BLaER1 (cell line): ENCODE results near the gene IPCEF1.
"Not testable (repeated sequence)": the region's sequence is repeated elsewhere in the genome, so short reads cannot be mapped to it uniquely, and the experiment has no call there.

Experiments used
- H3K27ac ChIP-seq: shearing (Covaris generic); formaldehyde crosslinking; 2 replicates; pipeline ENCODE4 v1.8.1; 2022
- H3K27me3 ChIP-seq: shearing (Covaris generic); formaldehyde crosslinking; 2 replicates; pipeline ENCODE4 v1.8.1; 2022
- H3K36me3 ChIP-seq: shearing (Covaris generic); formaldehyde crosslinking; 2 replicates; pipeline ENCODE4 v1.8.1; 2022
- H3K4me1 ChIP-seq: shearing (Covaris generic); formaldehyde crosslinking; 2 replicates; pipeline ENCODE4 v1.8.1; 2022
- H3K4me2 ChIP-seq: shearing (Covaris generic); formaldehyde crosslinking; 2 replicates; pipeline ENCODE4 v1.8.1; 2022
- H3K4me3 ChIP-seq: shearing (Covaris generic); formaldehyde crosslinking; 2 replicates; pipeline ENCODE4 v1.8.1; 2022
- H3K9ac ChIP-seq: shearing (Covaris generic); formaldehyde crosslinking; 2 replicates; pipeline ENCODE4 v1.8.1; 2022
- H3K9me3 ChIP-seq: shearing (Covaris generic); formaldehyde crosslinking; 2 replicates; pipeline ENCODE4 v1.8.1; 2022
- H4K20me1 ChIP-seq: shearing (Covaris generic); formaldehyde crosslinking; 2 replicates; pipeline ENCODE4 v1.8.1; 2022
- Cebpa-rat ChIP-seq: shearing (Covaris generic); IDR thresholded peaks from 2 replicates; pipeline ENCODE4 v1.8.1; 2022

IPCEF1 gene

DNA sequence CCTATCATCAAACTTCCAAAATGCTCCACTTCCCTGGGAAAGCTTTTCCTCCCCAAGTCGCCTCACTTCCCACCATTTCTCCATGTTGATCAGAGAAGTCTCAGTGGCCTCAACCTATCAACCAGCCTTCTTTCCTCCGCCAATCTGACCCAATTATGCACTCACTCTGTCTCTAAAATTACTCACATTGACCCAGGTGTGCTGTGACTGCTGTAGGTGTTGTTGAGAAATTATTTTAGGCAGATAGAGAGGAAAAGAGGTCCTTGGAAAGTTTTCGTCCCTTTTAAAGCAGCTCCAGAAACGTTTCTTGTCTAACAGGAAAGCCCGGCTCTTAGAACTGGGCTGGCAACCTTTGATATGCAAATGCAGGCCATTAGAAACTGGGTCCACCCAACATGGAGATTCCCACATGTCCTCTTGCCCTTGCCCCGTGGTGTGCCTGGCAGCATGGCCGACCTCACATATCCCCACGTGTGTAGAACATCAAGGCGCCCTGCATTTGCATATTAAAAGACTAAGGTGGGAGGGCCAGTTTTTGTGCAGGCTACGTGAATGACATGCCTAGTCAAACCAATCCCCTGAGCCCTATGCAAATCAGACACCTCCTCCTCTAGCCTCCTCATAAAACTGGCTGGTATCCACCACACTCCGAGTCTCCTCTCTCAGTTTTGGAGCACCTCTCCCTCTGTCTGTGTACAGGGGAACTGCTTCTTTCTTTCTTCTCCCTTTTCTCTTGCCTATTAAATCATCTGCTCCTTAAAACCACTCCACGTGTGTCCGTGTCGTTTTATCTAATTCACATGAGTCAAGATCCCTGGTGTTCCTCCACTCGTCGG lies 12.9 kb downstream of the IPCEF1 start:
- no peak overlapping the region for H3K4me2 ChIP-seq
- no peak overlapping the region for H3K4me3 ChIP-seq
- H4K20me1 ChIP-seq = no peaks in the 10 kb centered on the region
- no peak for TF ChIP-seq Cebpa-rat
- no peak overlapping the region for H3K9ac ChIP-seq
- no peak overlapping the region for H3K27ac ChIP-seq
- peaks cover 13% of the 10 kb centered on the region for H3K9me3 ChIP-seq
- H3K27me3 ChIP-seq = no peaks in the 10 kb centered on the region
- H3K36me3 ChIP-seq = no peaks in the 10 kb centered on the region
- no peaks in the 10 kb centered on the region for H3K4me1 ChIP-seq

- no peaks in the 10 kb centered on the region for H3K4me1 ChIP-seq
- H4K20me1 ChIP-seq = no peaks in the 10 kb centered on the region
- no peaks in the 10 kb centered on the region for H3K27me3 ChIP-seq
- no peak overlapping the region for H3K9ac ChIP-seq
- H3K27ac ChIP-seq = no peak overlapping the region
- H3K9me3 ChIP-seq = peaks cover 11% of the 10 kb centered on the region
- H3K4me3 ChIP-seq = no peak overlapping the region
- H3K36me3 ChIP-seq = no peaks in the 10 kb centered on the region
- no peak for TF ChIP-seq Cebpa-rat
- no peak overlapping the region for H3K4me2 ChIP-seq
These were observed 14.7 kb downstream of the IPCEF1 start for GRCh38 chr6:154341871-154342270.

GRCh38 chr6:154341336-154341735 lies 15.3 kb downstream of the IPCEF1 start:
- H3K27ac ChIP-seq = no peak overlapping the region
- H3K36me3 ChIP-seq = no peaks in the 10 kb centered on the region
- H3K4me1 ChIP-seq = no peaks in the 10 kb centered on the region
- no peaks in the 10 kb centered on the region for H3K27me3 ChIP-seq
- H3K9me3 ChIP-seq = peaks cover 5% of the 10 kb centered on the region; the same call in 1 of the 2 replicates
- TF ChIP-seq Cebpa-rat = no peak
- no peak overlapping the region for H3K4me2 ChIP-seq
- no peaks in the 10 kb centered on the region for H4K20me1 ChIP-seq
- no peak overlapping the region for H3K4me3 ChIP-seq
- H3K9ac ChIP-seq = no peak overlapping the region

- Histone ChIP-seq H3K9me3 (no peaks in the 10 kb centered on the region), H4K20me1 (no peaks in the 10 kb centered on the region), H3K27ac (no peak overlapping the region), H3K36me3 (no peaks in the 10 kb centered on the region), H3K4me3 (no peak overlapping the region), H3K4me2 (no peak overlapping the region), H3K4me1 (no peaks in the 10 kb centered on the region), H3K27me3 (no peaks in the 10 kb centered on the region), H3K9ac (no peak overlapping the region)
- TF ChIP-seq Cebpa-rat = no peak
These were observed 19.1 kb downstream of the IPCEF1 start for GRCh38 chr6:154337406-154338005.

DNA sequence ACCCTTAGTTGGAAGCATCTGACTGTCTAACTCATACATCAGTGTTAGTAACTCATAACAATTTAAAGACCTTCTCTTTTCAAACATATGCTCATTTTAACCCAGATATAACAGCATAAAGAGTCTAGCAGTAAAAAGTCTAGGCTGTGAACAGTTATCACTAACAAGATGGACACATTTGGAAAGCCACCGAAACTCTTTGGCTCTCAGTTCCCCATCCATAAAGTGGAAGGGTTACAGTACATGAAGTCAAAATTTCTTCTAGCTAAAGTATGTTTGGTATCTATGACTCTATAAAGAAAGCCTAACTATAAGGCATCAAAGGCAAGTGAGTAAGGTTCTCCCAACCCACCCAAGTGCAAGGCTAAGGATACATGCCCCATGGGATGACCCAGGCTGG lies 22.5 kb downstream of the IPCEF1 start:
- not testable (repeated sequence) for H3K9ac ChIP-seq, H3K27ac ChIP-seq, H3K4me3 ChIP-seq, H4K20me1 ChIP-seq, H3K27me3 ChIP-seq, H3K36me3 ChIP-seq, H3K9me3 ChIP-seq, H3K4me2 ChIP-seq, H3K4me1 ChIP-seq

- Histone ChIP-seq H4K20me1 (no peaks in the 10 kb centered on the region), H3K4me1 (no peaks in the 10 kb centered on the region), H3K9ac (no peak overlapping the region), H3K4me3 (no peak overlapping the region), H3K9me3 (peaks cover 10% of the 10 kb centered on the region), H3K27ac (no peak overlapping the region), H3K27me3 (no peaks in the 10 kb centered on the region), H3K36me3 (no peaks in the 10 kb centered on the region), H3K4me2 (no peak overlapping the region)
- TF ChIP-seq Cebpa-rat = no peak
These were observed 24.9 kb downstream of the IPCEF1 start for GRCh38 chr6:154331750-154332149.

GRCh38 chr6:154329350-154330170 lies 27.0 kb downstream of the IPCEF1 start:
- no peak overlapping the region for H3K9ac ChIP-seq
- no peak overlapping the region for H3K27ac ChIP-seq
- TF ChIP-seq Cebpa-rat = no peak
- H3K9me3 ChIP-seq = peaks cover 10% of the 10 kb centered on the region
- no peaks in the 10 kb centered on the region for H3K27me3 ChIP-seq
- H3K4me1 ChIP-seq = no peaks in the 10 kb centered on the region
- no peak overlapping the region for H3K4me3 ChIP-seq
- H3K4me2 ChIP-seq = no peak overlapping the region
- H4K20me1 ChIP-seq = no peaks in the 10 kb centered on the region
- no peaks in the 10 kb centered on the region for H3K36me3 ChIP-seq

DNA sequence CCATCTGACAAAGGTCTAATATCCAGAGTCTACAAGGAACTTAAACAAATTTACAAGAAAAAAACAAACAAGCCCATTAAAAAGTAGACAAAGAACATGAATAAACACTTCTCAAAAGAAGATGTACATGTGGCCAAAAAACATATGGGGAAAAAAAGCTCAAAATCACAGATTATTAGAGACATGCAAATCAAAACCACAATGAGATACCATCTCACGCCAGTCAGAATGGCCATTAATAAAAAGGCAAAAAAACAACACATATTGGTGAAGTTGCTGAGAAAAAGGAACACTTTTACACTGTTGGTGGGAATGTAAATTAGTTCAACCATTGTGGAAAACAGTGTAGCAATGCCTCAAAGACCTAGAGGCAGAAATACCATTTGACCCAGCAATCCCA lies 29.3 kb downstream of the IPCEF1 start:
- H3K4me2 ChIP-seq, H3K27me3 ChIP-seq: not testable (repeated sequence)

DNA sequence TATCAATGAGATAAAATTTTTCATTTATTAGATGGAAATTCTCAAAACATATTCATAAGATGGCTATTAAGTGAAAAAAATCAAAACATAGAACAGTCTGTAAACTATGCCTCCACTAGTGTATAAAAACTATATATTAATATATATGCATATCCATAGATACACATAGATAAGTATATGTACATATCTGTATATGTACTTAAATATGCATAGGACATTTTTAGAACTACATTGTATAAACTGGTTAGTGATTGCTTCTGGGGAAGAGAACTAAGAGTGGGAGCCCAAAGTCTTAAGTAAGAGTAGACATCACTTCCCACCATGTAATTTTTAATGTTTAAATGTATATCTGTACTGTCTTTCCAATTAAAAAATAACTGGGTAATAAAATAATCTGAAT lies 31.5 kb downstream of the IPCEF1 start:
- Histone ChIP-seq H3K4me3 (no peak overlapping the region), H3K9me3 (no peaks in the 10 kb centered on the region), H3K27ac (no peak overlapping the region), H3K9ac (no peak overlapping the region), H3K4me1 (no peaks in the 10 kb centered on the region), H4K20me1 (no peaks in the 10 kb centered on the region), H3K27me3 (no peaks in the 10 kb centered on the region), H3K36me3 (no peaks in the 10 kb centered on the region), H3K4me2 (no peak overlapping the region)
- TF ChIP-seq Cebpa-rat = no peak

More for the DNA sequence above, 29.3 kb downstream of the IPCEF1 start:
- H3K36me3 ChIP-seq, H3K27ac ChIP-seq, H3K4me3 ChIP-seq, H4K20me1 ChIP-seq, H3K4me1 ChIP-seq, H3K9me3 ChIP-seq, H3K9ac ChIP-seq: not testable (repeated sequence)

- no peaks in the 10 kb centered on the region for H3K27me3 ChIP-seq
- H4K20me1 ChIP-seq = no peaks in the 10 kb centered on the region
- H3K4me2 ChIP-seq = no peak overlapping the region
- H3K9me3 ChIP-seq = no peaks in the 10 kb centered on the region
- no peak overlapping the region for H3K27ac ChIP-seq
- H3K4me1 ChIP-seq = no peaks in the 10 kb centered on the region
- H3K9ac ChIP-seq = no peak overlapping the region
- no peak overlapping the region for H3K4me3 ChIP-seq
- TF ChIP-seq Cebpa-rat = no peak
- no peaks in the 10 kb centered on the region for H3K36me3 ChIP-seq
These were observed 36.4 kb downstream of the IPCEF1 start for GRCh38 chr6:154320181-154320580.
